Kidney (tissue), 14 donors: ENCODE results near the gene GRSF1. TPM values are rescaled to one million over a fixed set of nuclear protein-coding genes. Genes with fewer than 3 reads are reported as not detected.

ENCODE experiments used
- DNase-seq, 5 donors: peaks; one replicate each; pipeline ENCODE4 v3.0.0-alpha.2; 2013 to 2020
- FAIRE-seq: peaks from 2 replicates; lab custom pipeline; 2012; peaks lifted over from hg19 to GRCh38; lab: Jason Lieb, UNC
- H3K27ac ChIP-seq, 2 donors: one replicate each; pipeline ENCODE4 v1.7.0; 2013; ENCODE audit warnings: low read depth in 2 of 2, low read length in 2 of 2, inconsistent platforms in 1 of 2
- H3K27me3 ChIP-seq: one replicate; pipeline ENCODE4 v1.7.1; 2013; ENCODE audit warnings: low read length, inconsistent platforms; ENCODE audit not compliant: control insufficient read depth, insufficient read depth
- H3K36me3 ChIP-seq, 3 donors: one replicate each; pipeline versions ENCODE4 v1.7.0 to v1.7.1; 2013; ENCODE audit warnings: low read length in 3 of 3, control low read depth in 1 of 3, inconsistent platforms in 1 of 3; ENCODE audit not compliant: insufficient read depth in 3 of 3, control insufficient read depth in 2 of 3
- H3K4me1 ChIP-seq, 3 donors: one replicate each; pipeline versions ENCODE4 v1.7.0 to v1.7.1; 2013; ENCODE audit warnings: low read length in 3 of 3, inconsistent platforms in 1 of 3, low read depth in 1 of 3; ENCODE audit not compliant: control insufficient read depth in 2 of 3, insufficient read depth in 2 of 3
- H3K4me3 ChIP-seq, 3 donors: one replicate each; pipeline versions ENCODE4 v1.7.0 to v1.8.1; 2013; ENCODE audit warnings: low read length in 3 of 3, control low read depth in 1 of 3, inconsistent platforms in 1 of 3
- H3K9ac ChIP-seq, 3 donors: one replicate each; pipeline versions ENCODE4 v1.7.0 to v1.7.1; 2013; ENCODE audit warnings: low read length in 3 of 3, control low read depth in 1 of 3, inconsistent platforms in 1 of 3
- H3K9me3 ChIP-seq, 3 donors: one replicate each; pipeline versions ENCODE4 v1.7.0 to v1.7.1; 2013; ENCODE audit warnings: low read length in 3 of 3, control low read depth in 1 of 3, inconsistent platforms in 1 of 3; ENCODE audit not compliant: control insufficient read depth in 2 of 3, insufficient read depth in 1 of 3
- intact Hi-C: fragments of 100-400 bp; cut with DNase I; formaldehyde crosslinking; loops from one replicate; pipeline ENCODE4 v1.11.1; 2022
- polyA plus RNA-seq: library from polyadenylated mRNA; stranded (reverse); fragments of 350-450 nt; fragmentation: Illumina TruSeq; extraction: RNeasy Lipid Tissue Mini Kit (QIAGEN cat#74804); gene quantifications from one replicate; pipeline ENCODE4 v1.2.3, GENCODE V29; 2014; ENCODE audit warnings: low read depth, low replicate concordance; ENCODE audit not compliant: insufficient read depth
- total RNA-seq: library from RNA; stranded (reverse); fragmentation: NEBNext Ultra II Directional; extraction: Animal tissue kit (Norgen Biotek cat#: 25700); gene quantifications from one replicate; pipeline ENCODE4 v1.2.1, GENCODE V29; 2021
- TF ChIP-seq, protein P1 (sequence below): IDR thresholded peaks from 3 replicates; pipeline ENCODE4 v1.5.1; 2012; ENCODE audit warnings: mild to moderate bottlenecking, moderate library complexity, borderline replicate concordance; ENCODE audit not compliant: insufficient read depth; ENCODE audit errors: extremely low read depth
- donor health status: control.
- donor health status: control.
- donor health status: control.
- donor health status: control.
- donor health status: control.
- donor health status: DM: yes; HTN: yes; CAD: no.
- donor health status: Normal renal cell carcinoma (clear cell type).

GRSF1 gene
- total and polyA plus RNA-seq, 2 donors from 2014 or later, result 56.6 to 64.9 TPM

DNA sequence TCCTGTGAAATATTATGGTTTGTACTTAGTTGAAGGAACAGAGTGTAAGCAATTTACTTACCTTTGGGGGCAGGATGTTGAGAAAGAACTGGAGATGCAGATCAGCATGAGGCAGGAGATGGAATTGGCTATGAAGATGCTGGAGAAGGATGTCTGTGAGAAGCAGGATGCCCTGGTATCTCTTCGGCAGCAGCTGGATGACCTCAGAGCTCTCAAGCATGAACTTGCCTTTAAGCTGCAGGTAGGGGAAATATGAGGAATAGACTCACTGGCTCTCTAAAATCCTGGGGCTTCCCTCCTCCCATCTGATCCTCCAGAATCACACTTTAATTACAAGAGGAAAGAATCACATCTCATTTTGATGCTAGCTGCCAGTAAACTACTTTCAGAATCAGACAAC is 51.0 kb downstream of the GRSF1 start:
- no peak overlapping the region for H3K4me3 ChIP-seq
- no peaks in the 10 kb centered on the region for H3K4me1 ChIP-seq
- intact Hi-C loops, result no loop called here
- no peaks in the 10 kb centered on the region for H3K9me3 ChIP-seq
- FAIRE-seq, result no peak
- H3K36me3 ChIP-seq, result peaks cover 6 to 29% (median 15%) of the 10 kb centered on the region in 3 donors
- H3K27ac ChIP-seq, result no peak overlapping the region
- no peak for DNase-seq
- no peaks in the 10 kb centered on the region for H3K27me3 ChIP-seq
- no peak overlapping the region for H3K9ac ChIP-seq
- TF ChIP-seq, protein P1, sequence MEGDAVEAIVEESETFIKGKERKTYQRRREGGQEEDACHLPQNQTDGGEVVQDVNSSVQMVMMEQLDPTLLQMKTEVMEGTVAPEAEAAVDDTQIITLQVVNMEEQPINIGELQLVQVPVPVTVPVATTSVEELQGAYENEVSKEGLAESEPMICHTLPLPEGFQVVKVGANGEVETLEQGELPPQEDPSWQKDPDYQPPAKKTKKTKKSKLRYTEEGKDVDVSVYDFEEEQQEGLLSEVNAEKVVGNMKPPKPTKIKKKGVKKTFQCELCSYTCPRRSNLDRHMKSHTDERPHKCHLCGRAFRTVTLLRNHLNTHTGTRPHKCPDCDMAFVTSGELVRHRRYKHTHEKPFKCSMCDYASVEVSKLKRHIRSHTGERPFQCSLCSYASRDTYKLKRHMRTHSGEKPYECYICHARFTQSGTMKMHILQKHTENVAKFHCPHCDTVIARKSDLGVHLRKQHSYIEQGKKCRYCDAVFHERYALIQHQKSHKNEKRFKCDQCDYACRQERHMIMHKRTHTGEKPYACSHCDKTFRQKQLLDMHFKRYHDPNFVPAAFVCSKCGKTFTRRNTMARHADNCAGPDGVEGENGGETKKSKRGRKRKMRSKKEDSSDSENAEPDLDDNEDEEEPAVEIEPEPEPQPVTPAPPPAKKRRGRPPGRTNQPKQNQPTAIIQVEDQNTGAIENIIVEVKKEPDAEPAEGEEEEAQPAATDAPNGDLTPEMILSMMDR, result no peak

DNA sequence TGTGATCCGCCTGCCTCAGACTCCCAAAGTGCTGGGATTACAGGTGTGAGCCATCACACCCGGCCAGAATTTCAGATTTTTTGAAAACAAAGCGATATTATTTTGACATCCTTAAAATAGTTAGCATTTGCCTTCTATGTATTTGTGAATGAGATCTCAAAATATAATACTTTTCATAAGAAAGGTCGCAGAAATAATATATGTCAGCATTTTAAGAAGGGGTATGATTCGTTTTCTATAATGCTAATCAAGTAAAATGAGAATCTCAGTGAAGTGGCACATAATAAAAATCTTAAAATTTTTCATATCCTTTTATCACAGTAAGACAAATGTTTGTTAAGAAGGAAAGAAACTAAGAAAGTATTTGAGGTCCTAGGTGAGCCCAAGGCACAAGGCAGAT is 52.2 kb downstream of the GRSF1 start:
- H3K4me1 ChIP-seq, result no peaks in the 10 kb centered on the region
- TF ChIP-seq, protein P1, result no peak
- no peak overlapping the region for H3K27ac ChIP-seq
- H3K9ac ChIP-seq, result no peak overlapping the region
- H3K36me3 ChIP-seq, result peaks cover 6 to 24% (median 15%) of the 10 kb centered on the region in 3 donors
- H3K27me3 ChIP-seq, result no peaks in the 10 kb centered on the region
- no peak for FAIRE-seq
- no peak for DNase-seq
- intact Hi-C loops, result no loop called here
- H3K9me3 ChIP-seq, result no peaks in the 10 kb centered on the region
- H3K4me3 ChIP-seq, result no peak overlapping the region

DNA sequence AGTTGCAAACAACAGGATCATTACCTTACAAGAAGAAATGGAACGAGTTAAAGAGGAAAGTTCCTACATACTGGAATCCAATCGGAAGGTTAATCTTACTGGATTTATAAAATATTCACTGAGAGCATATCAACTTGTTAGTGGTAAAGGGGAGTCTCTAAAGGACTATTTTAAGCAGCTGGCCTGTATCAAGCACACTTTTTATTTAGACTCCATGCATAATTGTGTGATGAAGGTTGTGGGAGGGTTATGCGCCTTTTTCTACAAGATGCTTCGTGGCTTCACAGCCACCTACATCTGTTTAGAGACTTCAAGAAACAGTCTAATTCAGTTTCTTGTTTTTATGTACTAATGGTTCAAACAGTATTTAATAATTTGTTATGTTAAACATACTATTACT is 56.6 kb downstream of the GRSF1 start:
- Histone ChIP-seq H3K27ac (no peak overlapping the region), H3K9ac (no peak overlapping the region), H3K4me3 (no peak overlapping the region), H3K9me3 (no peaks in the 10 kb centered on the region), H3K4me1 (peaks cover 0 to 2% (median 0%) of the 10 kb centered on the region in 3 donors), H3K27me3 (no peaks in the 10 kb centered on the region), H3K36me3 (peaks cover 6 to 8% (median 8%) of the 10 kb centered on the region in 3 donors)
- intact Hi-C loops, result no loop called here
- FAIRE-seq (no peak), DNase-seq (no peak)
- TF ChIP-seq, protein P1, result no peak

DNA sequence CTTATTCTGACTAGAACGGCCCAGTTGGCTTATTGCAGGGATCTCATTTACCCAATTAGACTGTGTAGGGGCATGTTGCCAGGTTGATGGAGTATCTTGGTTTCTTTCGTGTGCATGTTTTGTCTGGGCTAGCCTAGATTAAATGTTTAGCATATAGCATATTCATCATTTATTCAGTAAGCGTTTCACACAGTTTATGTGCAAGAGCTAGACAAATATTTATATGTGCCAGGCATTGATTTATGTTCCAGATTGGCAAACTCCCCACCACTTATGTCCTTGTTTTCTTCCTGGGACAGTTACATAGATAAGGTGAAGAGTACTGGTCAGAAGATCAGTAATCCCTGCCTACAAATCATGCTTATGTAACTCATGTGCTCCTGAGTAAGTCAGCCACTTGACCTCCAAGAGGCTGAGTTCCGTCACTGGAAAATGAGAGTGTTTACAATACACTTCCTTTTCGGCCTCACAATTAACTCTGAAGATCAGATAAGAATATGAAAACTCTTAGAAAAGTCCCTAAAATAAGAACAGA is 60.7 kb downstream of the GRSF1 start:
- TF ChIP-seq, protein P1, result no peak
- Histone ChIP-seq H3K9ac (no peak overlapping the region), H3K4me3 (no peak overlapping the region), H3K27me3 (no peaks in the 10 kb centered on the region), H3K36me3 (peaks cover 2 to 4% (median 3%) of the 10 kb centered on the region in 3 donors), H3K4me1 (peaks cover 0 to 2% (median 0%) of the 10 kb centered on the region in 3 donors), H3K9me3 (no peaks in the 10 kb centered on the region), H3K27ac (peak overlapping the region in 1 of 2 donors; percentile 83)
- intact Hi-C loops, result no loop called here
- FAIRE-seq (peak; percentile 76), DNase-seq (peak in 2 of 5 donors; percentile 22 to 54)
